DMS79 treated with DMSO at 0.1 percent for 48 hours (cell line): Measurements from ENCODE around the gene PLXNA4.

Experiments used
- DNase-seq: peaks from one replicate; lab custom pipeline; 2025; lab: John Stamatoyannopoulos, UW

Gene PLXNA4

GRCh38 chr7:132240262-132240661 lies 336.0 kb downstream of the PLXNA4 start:
- DNase-seq: peak; percentile 95

- peak; percentile 85 for DNase-seq
These were observed 336.8 kb downstream of the PLXNA4 start for GRCh38 chr7:132239422-132239994.

GRCh38 chr7:132234711-132235110 lies 341.6 kb downstream of the PLXNA4 start:
- DNase-seq: no peak

GRCh38 chr7:132232406-132232805 lies 343.9 kb downstream of the PLXNA4 start:
- no peak for DNase-seq

- no peak for DNase-seq
These were observed 345.8 kb downstream of the PLXNA4 start for GRCh38 chr7:132230462-132230861.

- DNase-seq: no peak
These were observed 348.0 kb downstream of the PLXNA4 start for GRCh38 chr7:132228240-132228639.

- DNase-seq: no peak
These were observed 349.3 kb downstream of the PLXNA4 start for GRCh38 chr7:132226957-132227290.

- DNase-seq: no peak
These were observed 350.0 kb downstream of the PLXNA4 start for GRCh38 chr7:132226046-132226956.

GRCh38 chr7:132225216-132226030 lies 350.8 kb downstream of the PLXNA4 start:
- no peak for DNase-seq

- DNase-seq: no peak
These were observed 354.9 kb downstream of the PLXNA4 start for GRCh38 chr7:132221356-132221755.

- DNase-seq: no peak
These were observed 356.2 kb downstream of the PLXNA4 start for GRCh38 chr7:132220060-132220459.

- peak; percentile 16 for DNase-seq
These were observed 357.4 kb downstream of the PLXNA4 start for GRCh38 chr7:132218876-132219275.

GRCh38 chr7:132216847-132217525 lies 359.3 kb downstream of the PLXNA4 start:
- no peak for DNase-seq

GRCh38 chr7:132214452-132214851 lies 361.8 kb downstream of the PLXNA4 start:
- no peak for DNase-seq

- DNase-seq: no peak
These were observed 362.7 kb downstream of the PLXNA4 start for GRCh38 chr7:132213583-132213982.

- DNase-seq: no peak
These were observed 364.3 kb downstream of the PLXNA4 start for GRCh38 chr7:132211971-132212370.

GRCh38 chr7:132210821-132211220 lies 365.4 kb downstream of the PLXNA4 start:
- no peak for DNase-seq

- no peak for DNase-seq
These were observed 368.5 kb downstream of the PLXNA4 start for GRCh38 chr7:132207782-132208181.

- DNase-seq: no peak
These were observed 369.1 kb downstream of the PLXNA4 start for GRCh38 chr7:132207211-132207610.

- no peak for DNase-seq
These were observed 369.7 kb downstream of the PLXNA4 start for GRCh38 chr7:132206594-132206993.

- no peak for DNase-seq
These were observed 370.8 kb downstream of the PLXNA4 start for GRCh38 chr7:132205509-132205908.

GRCh38 chr7:132203021-132203420 lies 373.2 kb downstream of the PLXNA4 start:
- DNase-seq: no peak
